ENCODE measurements around the gene LMAN1. TPM values are rescaled to one million over a fixed set of nuclear protein-coding genes. Genes with fewer than 3 reads are reported as not detected.

Gene LMAN1
- total RNA-seq, 1 experiment from 2014 or later: 77.3 TPM

GRCh38 chr18:59325965-59326364, 33.1 kb downstream of the LMAN1 start:
- POLR2A ChIA-PET: no interaction called here
- CTCF ChIA-PET: interaction anchor here (0.5 to 0.9 kb wide), 3 partner anchors 18 to 76 kb away, joined by 3 read pairs; no protein-coding TSS in a partner anchor
- TF ChIP-seq TCF7 (CRISPR knock-in tag; IDR thresholded peaks at IDR 0.05; ENCODE audit: low read depth) (no peak), ZNF671 (CRISPR knock-in tag; IDR thresholded peaks at IDR 0.05) (no peak), ZBTB21 (CRISPR knock-in tag; IDR thresholded peaks at IDR 0.05; ENCODE audit: borderline replicate concordance) (no peak), SMAD3 (CRISPR knock-in tag; IDR thresholded peaks at IDR 0.05; ENCODE audit: borderline replicate concordance) (no peak), CTCF (IDR thresholded peaks at IDR 0.05) (no peak), ATF2 (CRISPR knock-in tag; IDR thresholded peaks at IDR 0.05; ENCODE audit: borderline replicate concordance, low read depth) (no peak)
- Mint-ChIP-seq H3K9me3 (peaks cover 7% of the 10 kb centered on the region; the same call in 1 of the 2 replicates), H3K27me3 (ENCODE audit: low read depth) (no peaks in the 10 kb centered on the region), H3K4me1 (peaks cover 4% of the 10 kb centered on the region), H3K27ac (no peak overlapping the region), H3K4me3 (no peak overlapping the region), H3K36me3 (peaks cover 29% of the 10 kb centered on the region)
- DNase-seq (ENCODE audit: low spot score) (no peak), ATAC-seq (no peak)

DNA sequence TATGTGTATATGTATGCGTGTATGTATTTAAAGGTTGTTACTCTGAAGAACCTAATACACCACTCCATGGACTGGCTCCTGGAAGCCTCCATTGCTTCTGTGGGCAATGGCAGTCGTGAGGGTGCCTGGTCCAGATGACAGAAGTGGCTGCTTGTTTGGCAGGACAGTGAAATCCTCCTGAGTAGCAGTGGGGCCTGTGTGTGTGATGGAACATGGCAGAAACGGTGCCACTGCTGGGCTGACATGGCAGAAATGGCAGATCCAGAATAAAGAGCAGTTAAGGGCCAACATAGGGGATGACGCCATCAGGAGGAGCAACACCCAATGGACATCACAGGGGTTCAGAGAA, 34.5 kb downstream of the LMAN1 start:
- TF ChIP-seq ZNF671 (CRISPR knock-in tag; IDR thresholded peaks at IDR 0.05) (no peak), GRHL2 (CRISPR knock-in tag; IDR thresholded peaks at IDR 0.05; ENCODE audit: insufficient replicate concordance, severe bottlenecking) (no peak), RORB (CRISPR knock-in tag; IDR thresholded peaks at IDR 0.05) (no peak), RELA (CRISPR knock-in tag; IDR thresholded peaks at IDR 0.05; ENCODE audit: borderline replicate concordance) (no peak), STAT6 (CRISPR knock-in tag; conservative IDR thresholded peaks at IDR 0.05; ENCODE audit: low read depth) (no peak), ZNF317 (CRISPR knock-in tag; IDR thresholded peaks at IDR 0.05; ENCODE audit: borderline replicate concordance, low read depth) (no peak), ELF4 (CRISPR knock-in tag; IDR thresholded peaks at IDR 0.05; ENCODE audit: low read depth) (no peak), SOX15 (CRISPR knock-in tag; IDR thresholded peaks at IDR 0.05) (no peak), TP53 (CRISPR knock-in tag; IDR thresholded peaks at IDR 0.05) (no peak), FOXK1 (CRISPR knock-in tag; IDR thresholded peaks at IDR 0.05) (no peak), ETV6 (CRISPR knock-in tag; IDR thresholded peaks at IDR 0.05) (no peak), NFATC4 (CRISPR knock-in tag; IDR thresholded peaks at IDR 0.05) (no peak), MXD4 (CRISPR knock-in tag; IDR thresholded peaks at IDR 0.05; ENCODE audit: borderline replicate concordance) (no peak)
- TF ChIP-seq, protein P1, sequence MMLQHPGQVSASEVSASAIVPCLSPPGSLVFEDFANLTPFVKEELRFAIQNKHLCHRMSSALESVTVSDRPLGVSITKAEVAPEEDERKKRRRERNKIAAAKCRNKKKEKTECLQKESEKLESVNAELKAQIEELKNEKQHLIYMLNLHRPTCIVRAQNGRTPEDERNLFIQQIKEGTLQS (CRISPR knock-in tag; conservative IDR thresholded peaks at IDR 0.05): no peak
- ChIA-PET POLR2A (no interaction called here), CTCF (no interaction called here)
- no peak overlapping the region for H3K27ac Mint-ChIP-seq
- ATAC-seq: no peak
- H3K36me3 Mint-ChIP-seq: peaks cover 29% of the 10 kb centered on the region
- DNase-seq (ENCODE audit: low spot score): no peak
- H3K4me3 Mint-ChIP-seq: no peak overlapping the region
- peaks cover 4% of the 10 kb centered on the region for H3K4me1 Mint-ChIP-seq
- no peaks in the 10 kb centered on the region; the same call in 1 of the 2 replicates for H3K27me3 Mint-ChIP-seq (ENCODE audit: low read depth)
- H3K9me3 Mint-ChIP-seq: peaks cover 8% of the 10 kb centered on the region; the same call in 1 of the 2 replicates

Data from WTC11 (cell line).